ENCODE measurements around the gene ARID1B.

DNA sequence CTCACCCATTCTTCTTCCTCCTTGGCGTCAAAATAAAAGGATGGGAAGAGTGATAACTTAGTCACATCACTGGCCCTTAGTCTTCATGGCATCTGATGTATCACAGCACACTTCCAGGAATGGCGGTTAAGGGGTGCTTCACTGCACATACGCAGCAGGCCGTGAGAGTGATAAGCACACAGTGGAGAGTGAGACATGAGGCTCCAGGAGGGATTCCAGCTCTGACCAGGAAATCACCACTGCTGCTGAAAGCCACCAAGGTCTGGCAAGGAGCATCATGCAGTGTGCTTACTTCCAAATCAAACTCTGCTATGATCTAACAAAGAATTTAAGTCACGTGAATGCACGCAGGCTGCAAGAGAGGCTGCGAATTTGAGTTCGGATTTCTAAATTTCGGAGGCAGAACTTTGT is 62.4 kb downstream of the ARID1B start:
- TF ChIP-seq, protein P1, sequence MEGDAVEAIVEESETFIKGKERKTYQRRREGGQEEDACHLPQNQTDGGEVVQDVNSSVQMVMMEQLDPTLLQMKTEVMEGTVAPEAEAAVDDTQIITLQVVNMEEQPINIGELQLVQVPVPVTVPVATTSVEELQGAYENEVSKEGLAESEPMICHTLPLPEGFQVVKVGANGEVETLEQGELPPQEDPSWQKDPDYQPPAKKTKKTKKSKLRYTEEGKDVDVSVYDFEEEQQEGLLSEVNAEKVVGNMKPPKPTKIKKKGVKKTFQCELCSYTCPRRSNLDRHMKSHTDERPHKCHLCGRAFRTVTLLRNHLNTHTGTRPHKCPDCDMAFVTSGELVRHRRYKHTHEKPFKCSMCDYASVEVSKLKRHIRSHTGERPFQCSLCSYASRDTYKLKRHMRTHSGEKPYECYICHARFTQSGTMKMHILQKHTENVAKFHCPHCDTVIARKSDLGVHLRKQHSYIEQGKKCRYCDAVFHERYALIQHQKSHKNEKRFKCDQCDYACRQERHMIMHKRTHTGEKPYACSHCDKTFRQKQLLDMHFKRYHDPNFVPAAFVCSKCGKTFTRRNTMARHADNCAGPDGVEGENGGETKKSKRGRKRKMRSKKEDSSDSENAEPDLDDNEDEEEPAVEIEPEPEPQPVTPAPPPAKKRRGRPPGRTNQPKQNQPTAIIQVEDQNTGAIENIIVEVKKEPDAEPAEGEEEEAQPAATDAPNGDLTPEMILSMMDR (IDR thresholded peaks at IDR 0.05; ENCODE audit: insufficient read depth, low read length, poor library complexity, severe bottlenecking), result no peak
- no peak for TF ChIP-seq EZH2phosphoT487 (conservative IDR thresholded peaks at IDR 0.05; ENCODE audit: low read length)
